Brain pericyte (primary cell): Measurements from ENCODE around the gene PTGIR.

ENCODE experiments used
- DNase-seq: peaks from one replicate; pipeline ENCODE4 v3.0.0-alpha.2; 2012; ENCODE audit warnings: low read depth, low spot score

The PTGIR gene

DNA sequence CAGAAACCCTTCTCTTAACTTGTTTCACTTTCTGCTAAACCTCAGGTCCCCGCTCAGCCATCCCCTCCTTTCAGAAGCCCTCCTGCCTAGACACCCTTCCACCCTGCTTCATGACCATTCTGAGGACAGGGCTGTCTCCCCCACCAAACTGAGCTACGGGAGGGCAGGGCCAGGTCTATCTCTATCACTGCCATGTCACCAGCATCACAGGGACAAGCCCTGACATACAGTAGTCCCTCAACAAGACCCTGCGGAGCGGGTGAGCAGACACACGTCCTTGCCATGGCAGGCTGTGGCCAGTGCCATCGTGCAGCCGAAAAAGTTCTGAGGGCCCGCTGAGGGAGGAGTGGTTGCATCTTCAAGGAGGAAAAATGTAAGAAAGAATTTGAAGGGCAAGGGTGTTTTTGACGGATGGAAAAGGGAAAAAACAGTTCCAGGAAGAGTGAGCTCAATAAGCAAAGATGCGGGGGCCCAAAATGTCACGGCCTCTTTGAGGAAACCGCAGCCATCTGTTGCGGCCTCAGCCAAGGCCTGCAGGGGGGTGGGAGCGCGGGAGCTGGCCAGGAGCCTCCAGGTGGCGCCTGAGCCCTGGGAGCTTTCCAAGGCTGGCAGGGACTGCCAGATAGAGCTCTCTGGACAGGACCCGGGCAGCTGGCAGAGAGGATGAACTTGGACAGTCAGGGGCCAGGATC, 8.1 kb downstream of the PTGIR start:
- DNase-seq = no peak

DNA sequence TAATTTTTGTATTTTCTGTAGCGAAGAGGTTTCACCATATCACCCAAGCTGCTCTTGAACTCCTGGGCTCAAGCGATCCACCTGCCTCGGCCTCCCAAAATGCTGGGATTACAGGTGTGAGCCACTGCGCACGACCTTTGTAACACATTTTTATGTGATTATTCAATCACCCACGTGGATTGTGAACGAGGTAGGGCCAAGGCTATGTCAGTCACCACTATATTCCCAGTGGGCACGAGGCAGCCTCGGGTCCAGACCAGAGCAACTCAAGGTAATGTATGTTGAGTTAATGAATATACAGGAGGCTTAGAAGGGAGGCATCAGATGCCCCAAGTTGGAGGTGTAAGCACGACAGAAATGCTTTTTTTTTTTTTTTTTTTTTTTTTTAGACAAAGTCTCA, 8.9 kb downstream of the PTGIR start:
- no peak for DNase-seq

DNA sequence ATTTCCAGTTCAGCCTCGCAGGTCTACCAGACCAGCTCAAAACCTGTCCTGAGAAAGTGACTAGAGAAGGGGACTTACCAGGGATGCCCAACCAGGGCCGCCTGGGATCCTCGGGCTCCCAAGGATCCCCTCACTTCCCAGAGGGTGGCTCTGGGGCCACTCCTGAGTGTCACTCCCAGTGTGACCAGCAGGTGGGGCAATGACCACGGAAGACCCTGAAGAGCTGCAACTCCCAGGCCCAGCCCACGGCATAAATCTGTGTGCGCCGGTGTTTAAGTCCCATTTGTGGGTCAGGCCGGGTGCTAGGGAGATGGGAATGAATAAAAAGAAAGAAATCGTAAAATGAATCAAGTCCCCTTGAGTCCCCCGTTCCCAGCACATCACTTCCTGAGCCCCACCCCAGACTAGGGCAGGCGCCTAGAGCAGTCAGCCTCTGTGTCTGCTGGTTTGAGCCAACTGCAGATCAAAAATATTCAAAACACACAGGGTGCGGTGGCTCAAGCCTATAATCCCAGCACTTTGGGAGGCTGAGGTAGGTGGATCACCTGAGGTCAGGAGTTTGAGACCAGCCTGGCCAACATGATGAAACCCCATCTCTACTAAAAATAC, 10.7 kb downstream of the PTGIR start:
- no peak for DNase-seq

DNA sequence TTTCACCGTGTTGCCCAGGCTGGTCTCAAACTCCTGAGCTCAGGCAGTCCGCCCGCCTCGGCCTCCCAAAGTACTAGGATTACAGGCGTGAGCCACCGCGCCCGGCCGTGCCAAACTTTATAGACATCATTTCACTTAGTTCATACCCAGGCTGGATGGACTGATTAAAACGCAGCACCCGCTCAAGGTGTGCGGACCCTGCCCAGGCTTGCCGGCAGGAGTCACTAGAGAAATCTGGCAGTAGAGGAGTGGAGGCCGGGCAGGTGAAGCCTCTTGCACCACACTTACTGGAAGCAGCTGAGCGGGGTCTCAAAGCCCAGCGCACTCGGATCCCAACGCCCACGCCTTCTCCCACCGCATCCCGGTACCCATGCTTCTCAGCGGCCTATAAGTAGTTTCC, 11.4 kb downstream of the PTGIR start:
- no peak for DNase-seq

DNA sequence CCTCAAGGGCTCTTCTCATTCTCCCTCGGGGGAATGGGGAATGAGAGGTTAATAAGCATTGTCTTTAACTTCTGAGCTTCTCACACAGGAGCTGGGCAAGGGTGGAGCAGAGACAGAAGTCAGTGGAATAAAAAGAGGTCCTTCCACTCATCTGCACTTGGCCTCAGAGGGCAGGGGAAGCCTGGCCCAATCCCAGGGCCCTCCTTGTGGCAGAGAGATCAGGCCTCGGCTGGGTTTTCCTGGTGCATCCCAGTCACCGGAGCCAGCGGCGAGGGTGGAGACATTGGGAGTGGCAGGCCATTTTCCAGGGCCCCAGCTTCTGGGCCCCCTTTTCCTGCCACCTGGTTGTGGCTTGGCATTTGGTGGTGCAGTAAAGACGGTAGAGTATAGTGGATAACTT, 13.1 kb downstream of the PTGIR start:
- DNase-seq = no peak

DNA sequence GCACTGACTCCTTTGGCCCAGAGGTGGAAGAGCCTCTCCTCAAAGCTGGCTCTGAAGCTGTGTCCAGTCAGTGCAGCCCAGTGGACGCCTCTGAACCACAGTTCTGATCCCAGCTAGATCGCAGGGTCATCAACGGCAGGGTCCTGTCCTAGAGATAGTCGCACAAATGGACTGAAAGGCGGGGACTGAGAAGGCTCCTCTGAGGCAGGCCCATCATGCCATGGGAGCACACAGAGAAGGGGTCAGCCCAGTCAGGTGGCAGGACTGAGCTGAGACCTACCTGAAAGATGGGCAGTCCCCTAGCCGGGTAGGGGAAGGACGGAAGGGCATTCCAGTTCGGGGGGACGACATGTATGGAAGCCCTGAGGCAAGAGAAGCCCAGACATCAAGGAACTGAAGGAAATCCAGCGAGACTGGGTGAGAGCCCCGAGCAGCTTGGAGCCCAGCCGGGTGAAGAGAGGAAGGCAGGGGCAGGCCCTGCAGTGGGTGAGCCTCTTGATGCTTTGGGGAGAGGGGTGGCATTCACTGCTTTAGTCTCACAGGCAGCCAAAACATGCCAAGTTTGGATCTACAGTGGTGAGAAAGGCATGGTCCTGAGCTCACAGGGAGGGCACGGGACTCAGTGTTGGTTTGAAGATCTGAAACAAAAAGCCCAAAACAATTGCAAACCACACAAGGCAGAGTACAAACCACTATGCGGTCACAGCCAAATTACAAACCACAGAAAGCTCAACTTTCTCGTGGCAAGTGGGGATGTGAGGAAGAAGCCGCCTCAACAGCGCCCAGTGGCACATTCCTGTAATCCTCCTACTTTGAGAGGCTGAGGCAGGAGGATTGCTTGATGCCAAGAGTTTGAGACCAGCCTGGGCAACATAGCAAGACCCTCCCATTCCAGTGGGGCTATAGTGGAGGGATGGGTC, 13.8 kb downstream of the PTGIR start:
- no peak for DNase-seq

DNA sequence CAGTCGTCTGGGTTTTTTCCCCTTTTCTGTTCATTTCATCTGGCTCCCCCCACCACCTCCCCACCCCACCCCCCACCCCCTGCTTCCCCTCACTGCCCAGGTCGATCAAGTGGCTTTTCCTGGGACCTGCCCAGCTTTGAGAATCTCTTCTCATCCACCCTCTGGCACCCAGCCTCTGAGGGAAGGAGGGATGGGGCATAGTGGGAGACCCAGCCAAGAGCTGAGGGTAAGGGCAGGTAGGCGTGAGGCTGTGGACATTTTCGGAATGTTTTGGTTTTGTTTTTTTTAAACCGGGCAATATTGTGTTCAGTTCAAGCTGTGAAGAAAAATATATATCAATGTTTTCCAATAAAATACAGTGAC, 14.5 kb downstream of the PTGIR start:
- no peak for DNase-seq

DNA sequence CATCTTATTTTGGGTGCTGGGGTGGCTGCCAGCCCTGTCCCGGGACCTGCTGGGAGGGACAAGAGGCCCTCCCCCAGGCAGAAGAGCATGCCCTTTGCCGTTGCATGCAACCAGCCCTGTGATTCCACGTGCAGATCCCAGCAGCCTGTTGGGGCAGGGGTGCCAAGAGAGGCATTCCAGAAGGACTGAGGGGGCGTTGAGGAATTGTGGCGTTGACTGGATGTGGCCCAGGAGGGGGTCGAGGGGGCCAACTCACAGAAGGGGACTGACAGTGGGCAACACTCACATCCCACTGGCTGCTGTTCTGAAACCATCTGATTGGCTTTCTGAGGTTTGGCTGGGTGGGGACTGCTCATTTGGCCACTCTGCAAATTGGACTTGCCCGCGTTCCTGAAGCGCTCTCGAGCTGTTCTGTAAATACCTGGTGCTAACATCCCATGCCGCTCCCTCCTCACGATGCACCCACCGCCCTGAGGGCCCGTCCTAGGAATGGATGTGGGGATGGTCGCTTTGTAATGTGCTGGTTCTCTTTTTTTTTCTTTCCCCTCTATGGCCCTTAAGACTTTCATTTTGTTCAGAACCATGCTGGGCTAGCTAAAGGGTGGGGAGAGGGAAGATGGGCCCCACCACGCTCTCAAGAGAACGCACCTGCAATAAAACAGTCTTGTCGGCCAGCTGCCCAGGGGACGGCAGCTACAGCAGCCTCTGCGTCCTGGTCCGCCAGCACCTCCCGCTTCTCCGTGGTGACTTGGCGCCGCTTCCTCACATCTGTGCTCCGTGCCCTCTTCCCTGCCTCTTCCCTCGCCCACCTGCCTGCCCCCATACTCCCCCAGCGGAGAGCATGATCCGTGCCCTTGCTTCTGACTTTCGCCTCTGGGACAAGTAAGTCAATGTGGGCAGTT, 15.1 kb downstream of the PTGIR start:
- no peak for DNase-seq

DNA sequence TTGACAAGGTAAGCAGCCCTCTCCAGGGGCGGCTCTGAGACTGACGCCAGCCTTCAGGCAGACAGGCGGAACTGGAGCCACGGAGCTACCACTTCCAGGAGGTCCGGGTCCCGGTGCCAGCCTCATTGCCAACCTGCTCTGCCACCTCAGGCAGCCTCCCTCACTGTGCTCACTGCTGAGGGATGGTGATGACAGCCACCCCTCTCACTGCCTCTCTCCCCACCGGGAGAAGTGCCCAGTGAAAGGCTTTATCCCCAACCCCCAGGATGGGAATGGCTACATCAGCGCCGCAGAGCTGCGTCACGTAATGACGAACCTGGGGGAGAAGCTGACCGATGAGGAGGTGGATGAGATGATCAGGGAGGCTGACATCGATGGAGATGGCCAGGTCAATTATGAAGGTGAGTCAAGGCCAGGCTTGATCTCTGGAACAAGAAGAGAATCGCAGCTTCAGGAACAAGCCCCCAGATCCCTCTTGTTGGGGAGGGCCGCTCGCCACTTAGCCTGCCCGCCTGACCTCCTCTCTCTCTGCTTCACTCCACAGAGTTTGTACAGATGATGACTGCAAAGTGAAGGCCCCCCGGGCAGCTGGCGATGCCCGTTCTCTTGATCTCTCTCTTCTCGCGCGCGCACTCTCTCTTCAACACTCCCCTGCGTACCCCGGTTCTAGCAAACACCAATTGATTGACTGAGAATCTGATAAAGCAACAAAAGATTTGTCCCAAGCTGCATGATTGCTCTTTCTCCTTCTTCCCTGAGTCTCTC, 16.1 kb downstream of the PTGIR start:
- DNase-seq = no peak

DNA sequence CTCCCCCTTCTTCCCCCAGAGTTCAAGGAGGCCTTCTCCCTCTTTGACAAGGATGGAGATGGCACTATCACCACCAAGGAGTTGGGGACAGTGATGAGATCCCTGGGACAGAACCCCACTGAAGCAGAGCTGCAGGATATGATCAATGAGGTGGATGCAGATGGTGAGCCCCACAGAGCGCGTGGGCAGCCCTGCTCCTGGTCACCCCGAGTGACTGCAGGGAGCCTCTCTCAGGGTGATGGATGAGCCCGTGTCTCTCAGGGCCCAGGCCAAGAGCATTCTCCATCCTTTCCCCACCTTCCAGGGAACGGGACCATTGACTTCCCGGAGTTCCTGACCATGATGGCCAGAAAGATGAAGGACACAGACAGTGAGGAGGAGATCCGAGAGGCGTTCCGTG, 16.7 kb downstream of the PTGIR start:
- no peak for DNase-seq

DNA sequence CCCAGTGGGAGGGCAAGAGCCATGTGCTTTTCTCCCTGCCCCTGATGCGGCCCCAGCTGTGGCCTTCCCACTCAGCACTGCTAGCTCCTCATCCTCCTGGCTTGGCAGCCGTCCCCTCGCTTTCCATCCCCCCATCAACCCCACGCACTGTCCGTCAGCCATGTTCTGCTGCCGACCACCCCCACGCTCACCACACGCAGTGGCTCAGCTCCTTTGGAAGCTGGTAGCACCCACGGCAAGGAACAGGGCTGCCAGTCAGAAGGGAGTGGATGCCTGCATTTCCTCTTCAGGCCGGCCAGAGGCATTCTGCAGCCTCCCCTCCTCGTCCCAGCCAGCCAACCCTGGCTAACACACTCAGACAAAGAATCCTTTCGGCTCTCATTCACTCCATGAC, 17.4 kb downstream of the PTGIR start:
- DNase-seq = no peak

DNA sequence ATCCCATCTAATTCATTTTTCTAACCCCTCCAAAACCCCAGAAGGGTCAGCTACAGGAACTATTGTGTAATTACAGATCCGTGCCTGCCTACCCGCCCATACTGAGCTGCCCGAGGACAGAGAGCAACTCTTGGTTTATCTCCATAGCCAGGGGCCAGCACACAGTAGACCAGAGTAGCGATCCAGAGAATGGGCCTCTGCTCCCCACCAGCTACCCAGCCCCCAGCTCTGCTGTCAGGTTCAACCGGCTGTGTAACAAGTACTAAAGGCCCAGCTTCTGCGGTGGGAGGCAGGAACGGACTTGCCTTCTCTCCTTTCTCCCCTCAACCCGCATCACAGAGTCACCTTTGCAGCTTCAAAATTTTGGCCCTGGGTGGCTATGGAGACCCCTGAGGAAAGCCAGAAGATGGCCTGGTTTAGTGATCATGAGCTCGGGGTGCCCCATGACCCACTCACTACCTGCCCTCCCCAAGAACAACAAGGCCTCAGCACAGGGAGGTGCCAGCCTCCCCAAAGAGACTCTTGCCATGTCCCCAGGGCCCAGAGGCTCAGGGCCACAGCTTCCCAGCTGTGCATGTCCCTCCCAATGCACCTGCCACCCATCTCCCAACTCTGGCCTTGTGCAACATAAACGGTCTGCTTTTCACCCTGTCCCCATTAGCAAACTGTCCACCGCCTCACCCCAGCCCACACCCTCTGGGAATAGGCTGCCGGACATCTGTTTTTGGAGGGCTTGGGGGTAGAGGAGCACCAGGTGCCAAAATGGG, 18.0 kb downstream of the PTGIR start:
- no peak for DNase-seq

DNA sequence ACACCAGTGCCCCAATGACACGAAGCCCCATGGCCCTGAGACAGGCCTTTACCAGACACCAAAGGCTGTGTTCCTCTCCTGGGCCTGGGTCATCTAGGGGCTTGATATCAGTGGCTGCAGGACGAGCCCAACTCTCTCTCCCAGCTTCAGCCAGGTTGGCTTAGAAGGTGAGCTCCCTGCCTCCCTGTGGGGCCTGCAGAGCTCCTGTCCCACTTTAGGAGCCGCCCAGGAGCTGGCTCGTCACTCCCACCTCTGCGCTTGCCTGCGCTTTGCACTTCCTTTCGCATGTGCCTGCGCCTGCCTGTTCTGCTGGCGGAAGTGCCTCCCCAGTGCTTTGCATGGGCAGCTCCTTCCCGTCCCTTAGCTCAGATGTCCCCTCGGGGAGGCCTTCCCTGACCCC, 18.9 kb downstream of the PTGIR start:
- DNase-seq = no peak

DNA sequence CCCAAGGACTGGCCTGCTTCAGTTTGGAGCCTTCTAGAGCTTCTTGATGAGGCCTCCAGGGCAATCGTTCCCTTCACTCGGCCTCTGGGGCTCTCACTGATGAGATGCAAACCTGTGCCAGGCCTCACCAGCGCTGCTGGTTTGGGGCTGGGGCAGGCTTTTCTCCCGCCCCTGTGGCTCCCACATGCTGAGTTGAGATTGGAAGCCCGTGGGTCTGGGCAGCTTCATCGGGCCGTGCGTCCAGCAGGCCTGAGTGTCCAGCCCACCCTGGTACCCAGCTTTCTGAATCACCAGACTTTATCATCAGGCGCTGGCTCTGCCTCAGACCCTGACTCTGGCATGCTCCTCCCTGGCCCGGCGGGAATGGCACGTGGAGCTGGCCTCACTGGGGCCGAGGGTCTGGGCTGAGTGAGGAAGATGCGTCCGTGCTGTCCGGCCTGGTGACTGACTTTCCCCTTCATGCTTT, 19.5 kb downstream of the PTGIR start:
- DNase-seq = no peak

DNA sequence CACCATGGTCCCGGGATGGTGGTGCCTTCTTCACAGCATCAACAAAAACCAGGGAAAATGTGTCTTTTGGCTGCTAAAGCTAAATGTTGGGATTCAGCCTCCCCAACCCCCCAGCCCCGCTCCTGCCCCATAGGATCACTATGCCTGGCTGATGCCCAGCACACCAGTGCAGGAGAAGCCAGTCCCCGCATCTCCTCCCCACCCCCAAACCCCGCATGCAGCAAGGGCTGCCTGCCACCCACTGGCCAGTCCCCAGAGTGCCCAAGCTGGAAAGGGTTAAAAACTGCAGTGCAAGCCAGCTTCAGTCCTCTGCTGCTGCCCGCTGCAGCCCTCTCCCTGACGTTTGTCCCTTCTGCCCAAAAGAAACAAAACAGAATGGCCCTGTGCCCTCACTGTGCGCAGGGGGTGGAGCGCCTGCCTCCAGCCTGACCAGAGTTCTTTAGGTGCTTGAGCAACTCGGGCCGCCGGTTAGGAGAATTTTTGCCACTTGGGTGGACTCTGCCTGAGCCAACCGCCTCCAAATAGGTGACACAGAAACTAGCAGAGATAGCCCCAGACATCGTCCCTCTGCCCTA, 20.0 kb downstream of the PTGIR start:
- no peak for DNase-seq

DNA sequence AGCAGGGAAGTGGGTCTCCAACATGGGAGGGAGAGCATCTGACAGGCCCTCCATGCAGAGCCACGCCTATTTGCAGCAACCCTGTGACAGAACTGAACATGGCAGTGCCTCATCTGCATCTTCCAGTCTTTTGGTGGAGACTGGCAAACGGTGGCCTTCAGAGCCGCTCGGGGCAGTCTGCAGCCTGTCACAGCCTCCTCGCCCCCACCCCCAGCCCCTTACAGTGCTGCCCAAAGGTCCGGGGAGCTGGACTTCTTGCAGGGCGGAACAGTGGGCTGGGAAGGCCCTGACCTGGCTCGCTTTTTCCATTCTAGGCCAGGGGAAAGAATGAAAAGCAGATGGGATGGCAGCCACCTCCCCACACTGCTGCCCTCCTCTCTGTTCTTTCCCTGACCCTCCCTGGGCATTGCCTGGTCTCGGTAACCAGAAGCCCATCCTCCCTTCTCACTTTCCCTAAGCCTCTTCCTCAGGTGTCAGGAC, 21.1 kb downstream of the PTGIR start:
- DNase-seq = no peak

DNA sequence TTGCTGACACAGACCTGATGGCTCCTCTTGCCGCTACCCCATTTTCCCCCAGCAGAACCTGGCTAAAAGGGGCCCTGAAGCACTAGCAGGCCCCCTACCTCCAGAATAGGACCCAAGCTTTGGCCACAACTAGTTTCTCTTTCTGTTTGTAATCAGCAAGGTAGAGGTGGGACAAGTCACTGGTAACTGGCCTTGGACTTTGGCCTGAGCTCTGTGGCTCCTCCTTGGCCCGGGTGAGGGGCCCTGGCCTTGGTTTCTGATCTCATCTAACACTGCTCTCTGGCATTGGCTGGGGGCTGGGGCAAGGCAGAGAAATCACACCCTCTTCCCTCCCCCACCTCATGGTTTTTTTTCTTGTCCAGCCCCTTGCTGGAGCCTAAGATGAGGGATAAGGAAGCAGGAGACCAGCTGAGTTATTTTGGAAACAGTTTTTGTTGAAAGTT, 21.7 kb downstream of the PTGIR start:
- no peak for DNase-seq

DNA sequence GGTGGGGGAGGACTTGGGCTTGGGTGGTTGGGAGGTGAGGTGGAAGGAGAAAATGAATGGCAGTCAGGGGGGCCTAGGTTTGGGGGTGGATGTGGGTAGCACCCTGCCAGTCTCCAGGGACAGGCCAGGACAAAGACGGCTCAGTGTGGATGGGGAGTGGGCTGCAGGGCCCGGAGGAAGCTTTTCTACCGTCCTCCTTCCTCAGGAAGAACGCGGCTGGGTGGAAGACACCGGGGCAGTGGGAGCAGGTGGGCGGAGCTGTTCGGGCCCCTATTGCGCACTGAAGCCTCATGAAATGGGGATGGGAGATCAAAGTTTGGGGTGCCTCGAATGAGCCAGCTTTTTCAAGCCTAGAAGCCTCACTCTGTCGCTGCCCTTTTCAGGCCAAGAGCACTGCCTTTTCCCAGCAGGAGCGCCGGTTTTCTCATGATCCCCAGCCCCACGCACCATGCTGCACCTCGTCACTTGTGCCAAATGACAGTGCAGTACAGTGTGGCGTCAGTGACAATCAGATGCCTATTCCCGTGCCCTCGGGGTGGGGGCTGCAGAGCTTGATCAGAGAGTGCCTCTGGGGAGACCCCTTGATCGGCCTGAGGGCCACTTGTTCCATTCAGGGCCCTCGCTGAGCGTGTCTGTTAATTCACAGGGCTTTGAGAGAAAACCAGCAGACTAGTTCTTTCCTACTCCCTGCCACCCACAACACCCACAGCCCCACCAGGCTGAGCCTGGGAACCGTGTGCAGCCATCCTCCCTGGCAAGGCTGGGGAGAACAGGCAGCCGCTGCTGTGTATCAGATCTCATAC, 22.3 kb downstream of the PTGIR start:
- no peak for DNase-seq
